CD4-positive, alpha-beta T cell treated with Interleukin-4 for 4 hours (primary cell): ENCODE data around the gene CXorf51B.
"Not testable (repeated sequence)": the region's sequence is repeated elsewhere in the genome, so short reads cannot be mapped to it uniquely, and the experiment has no call there.

Source experiments
- DNase-seq: peaks from one replicate; pipeline ENCODE4 v3.0.0-alpha.2; 2020

Gene CXorf51B

GRCh38 chrX:146809471-146809870 is at the start of gene CXorf51B:
Gene CXorf51B (plus strand): TSS chrX:146809771. CDS start chrX:146809792, 21 bp downstream.
- DNase-seq = not testable (repeated sequence)

GRCh38 chrX:146814644-146815043 is 5.1 kb downstream of the CXorf51B start, which contains the start of gene CXorf51A:
Gene CXorf51A (minus strand): TSS chrX:146814744. CDS start chrX:146814723, 21 bp downstream.
- DNase-seq = not testable (repeated sequence)

- no peak for DNase-seq
These were observed 22.4 kb downstream of the CXorf51B start for GRCh38 chrX:146831994-146832393.

DNA sequence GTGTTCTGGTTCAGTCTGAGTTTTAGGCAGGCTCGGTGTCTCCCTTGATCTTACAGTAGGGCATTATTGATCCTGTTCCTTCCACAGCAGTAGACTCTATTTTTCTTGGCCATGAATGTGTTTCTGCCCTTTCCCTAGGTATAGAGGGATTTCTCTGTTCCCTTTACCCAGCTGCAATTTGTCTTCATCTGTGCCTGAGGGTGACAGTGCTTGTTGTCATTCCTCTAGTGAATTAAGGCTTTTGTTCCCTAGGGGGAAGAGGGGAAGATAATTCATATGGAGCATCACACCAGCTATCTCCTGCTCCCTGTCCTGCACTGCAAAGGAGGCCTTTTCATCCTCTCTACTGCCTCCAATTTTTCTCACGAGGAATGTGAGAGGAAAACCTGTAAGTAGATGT is 44.7 kb downstream of the CXorf51B start:
- no peak for DNase-seq
